Ishikawa (cell line): ENCODE data around the gene PLEK.
A peak's percentile ranks its signal among the peaks of the same experiment; 100 is the strongest.

Experiments
- EP300 ChIP-seq: IDR thresholded peaks from 2 replicates; pipeline ENCODE4 v1.6.1; 2012; ENCODE audit warnings: borderline replicate concordance
- FOXM1 ChIP-seq: IDR thresholded peaks from 2 replicates; pipeline ENCODE4 v1.6.1; 2012; ENCODE audit warnings: low read depth, borderline replicate concordance
- MAX ChIP-seq: IDR thresholded peaks from 2 replicates; pipeline ENCODE4 v1.6.1; 2012
- NFIC ChIP-seq: IDR thresholded peaks from 2 replicates; pipeline ENCODE4 v1.6.1; 2012
- RAD21 ChIP-seq: IDR thresholded peaks from 2 replicates; pipeline ENCODE4 v1.6.1; 2012; ENCODE audit warnings: low read depth
- REST ChIP-seq: IDR thresholded peaks from 2 replicates; pipeline ENCODE4 v1.6.1; 2012; ENCODE audit warnings: low read depth, mild to moderate bottlenecking
- TAF1 ChIP-seq: IDR thresholded peaks from 2 replicates; pipeline ENCODE4 v1.6.1; 2012; ENCODE audit warnings: low read depth, mild to moderate bottlenecking
- TCF12 ChIP-seq: IDR thresholded peaks from 2 replicates; pipeline ENCODE4 v1.6.1; 2012; ENCODE audit warnings: low read depth

GRCh38 chr2:68319398-68320117, 45.5 kb upstream of the PLEK start, which contains the start of gene CNRIP1:
- TF ChIP-seq RAD21, result no peak
- TF ChIP-seq REST, result peak; percentile 24; the same call in 1 of the 2 replicates
- no peak for TF ChIP-seq TCF12
- TF ChIP-seq MAX, result peak; percentile 60
- TF ChIP-seq FOXM1, result no peak
- no peak for TF ChIP-seq NFIC
- TF ChIP-seq EP300, result no peak
- no peak for TF ChIP-seq TAF1
